COLO668 (cell line): Measurements from ENCODE around the gene BAIAP2.
"Not testable (repeated sequence)": the region's sequence is repeated elsewhere in the genome, so short reads cannot be mapped to it uniquely, and the experiment has no call there.

Experiments used
- DNase-seq: peaks from one replicate; lab custom pipeline; 2025; ENCODE audit not compliant: unreplicated experiment; lab: John Stamatoyannopoulos, UW

BAIAP2 gene

GRCh38 chr17:81066072-81066471 is 31.1 kb downstream of the BAIAP2 start:
- DNase-seq: no peak

GRCh38 chr17:81066771-81067315 is 31.9 kb downstream of the BAIAP2 start:
- no peak for DNase-seq

GRCh38 chr17:81067391-81067811 is 32.5 kb downstream of the BAIAP2 start:
- no peak for DNase-seq

- DNase-seq: no peak
These were observed 33.6 kb downstream of the BAIAP2 start for GRCh38 chr17:81068411-81069134.

- no peak for DNase-seq
These were observed 34.2 kb downstream of the BAIAP2 start for GRCh38 chr17:81069135-81069645.

- DNase-seq: no peak
These were observed 35.7 kb downstream of the BAIAP2 start for GRCh38 chr17:81070541-81071246.

- DNase-seq: no peak
These were observed 37.1 kb downstream of the BAIAP2 start for GRCh38 chr17:81071761-81072741.

GRCh38 chr17:81073967-81074839 is 39.3 kb downstream of the BAIAP2 start:
- no peak for DNase-seq

GRCh38 chr17:81074875-81075274 is 39.9 kb downstream of the BAIAP2 start:
- no peak for DNase-seq

GRCh38 chr17:81075307-81075706 is 40.4 kb downstream of the BAIAP2 start:
- no peak for DNase-seq

- no peak for DNase-seq
These were observed 41.3 kb downstream of the BAIAP2 start for GRCh38 chr17:81076141-81076679.

GRCh38 chr17:81078026-81078913 is 43.3 kb downstream of the BAIAP2 start:
- DNase-seq: not testable (repeated sequence)

- DNase-seq: no peak
These were observed 45.1 kb downstream of the BAIAP2 start for GRCh38 chr17:81080019-81080418.

GRCh38 chr17:81081222-81082176 is 46.5 kb downstream of the BAIAP2 start:
- DNase-seq: no peak

GRCh38 chr17:81082177-81083073 is 47.5 kb downstream of the BAIAP2 start:
- DNase-seq: no peak

- no peak for DNase-seq
These were observed 48.3 kb downstream of the BAIAP2 start for GRCh38 chr17:81083125-81083765.
